ENCODE measurements around the gene TOR1AIP2.
"Not testable (repeated sequence)": the region's sequence is repeated elsewhere in the genome, so short reads cannot be mapped to it uniquely, and the experiment has no call there.

Gene TOR1AIP2

GRCh38 chr1:179836686-179837445, 40.7 kb downstream of the TOR1AIP2 start:
- ATAC-seq, result not testable (repeated sequence)

- ATAC-seq, result no peak
- no peak for TF ChIP-seq ZFP3 (CRISPR knock-in tag; IDR thresholded peaks at IDR 0.05)
- no peak for TF ChIP-seq RARB (CRISPR knock-in tag; IDR thresholded peaks at IDR 0.05)
- no peak for TF ChIP-seq ESRRG (CRISPR knock-in tag; IDR thresholded peaks at IDR 0.05)
- no peak for TF ChIP-seq PPARA (CRISPR knock-in tag; IDR thresholded peaks at IDR 0.05; ENCODE audit: borderline replicate concordance)
- no peak for TF ChIP-seq CSDC2 (CRISPR knock-in tag; IDR thresholded peaks at IDR 0.05)
- TF ChIP-seq CSRNP3 (CRISPR knock-in tag; IDR thresholded peaks at IDR 0.05), result no peak
- TF ChIP-seq ZFP30 (CRISPR knock-in tag; IDR thresholded peaks at IDR 0.05), result no peak
- TF ChIP-seq ZC3H10 (CRISPR knock-in tag; IDR thresholded peaks at IDR 0.05), result no peak
- TF ChIP-seq SNAI2 (CRISPR knock-in tag; IDR thresholded peaks at IDR 0.05), result no peak
- no peak for TF ChIP-seq ZNF70 (CRISPR knock-in tag; IDR thresholded peaks at IDR 0.05)
- TF ChIP-seq GLIS3 (CRISPR knock-in tag; IDR thresholded peaks at IDR 0.05), result no peak
- no peak for TF ChIP-seq ZNF565 (CRISPR knock-in tag; conservative IDR thresholded peaks at IDR 0.05; ENCODE audit: low read depth)
Observed at GRCh38 chr1:179831852-179832699, 45.5 kb downstream of the TOR1AIP2 start.

GRCh38 chr1:179831225-179831624, 46.4 kb downstream of the TOR1AIP2 start:
- ATAC-seq, result no peak
- TF ChIP-seq GLIS3 (CRISPR knock-in tag; IDR thresholded peaks at IDR 0.05), result no peak
- TF ChIP-seq ZC3H10 (CRISPR knock-in tag; IDR thresholded peaks at IDR 0.05), result no peak
- TF ChIP-seq SNAI2 (CRISPR knock-in tag; IDR thresholded peaks at IDR 0.05), result no peak
- no peak for TF ChIP-seq RARB (CRISPR knock-in tag; IDR thresholded peaks at IDR 0.05)
- no peak for TF ChIP-seq BACH2 (CRISPR knock-in tag; IDR thresholded peaks at IDR 0.05; ENCODE audit: borderline replicate concordance)
- TF ChIP-seq TOX (CRISPR knock-in tag; IDR thresholded peaks at IDR 0.05; ENCODE audit: borderline replicate concordance), result no peak

- TF ChIP-seq BACH2 (CRISPR knock-in tag; IDR thresholded peaks at IDR 0.05; ENCODE audit: borderline replicate concordance) (no peak), ZNF70 (CRISPR knock-in tag; IDR thresholded peaks at IDR 0.05) (no peak), TOX (CRISPR knock-in tag; IDR thresholded peaks at IDR 0.05; ENCODE audit: borderline replicate concordance) (no peak), ISL1 (CRISPR knock-in tag; IDR thresholded peaks at IDR 0.05) (no peak), ARNTL (CRISPR knock-in tag; IDR thresholded peaks at IDR 0.05; ENCODE audit: borderline replicate concordance, low read depth) (no peak), POU6F1 (CRISPR knock-in tag; IDR thresholded peaks at IDR 0.05; ENCODE audit: borderline replicate concordance, low read depth) (no peak), GLIS3 (CRISPR knock-in tag; IDR thresholded peaks at IDR 0.05) (no peak), CSRNP3 (CRISPR knock-in tag; IDR thresholded peaks at IDR 0.05) (no peak), ZC3H10 (CRISPR knock-in tag; IDR thresholded peaks at IDR 0.05) (no peak), PPARA (CRISPR knock-in tag; IDR thresholded peaks at IDR 0.05; ENCODE audit: borderline replicate concordance) (no peak), ZNF8 (CRISPR knock-in tag; IDR thresholded peaks at IDR 0.05) (no peak)
- ATAC-seq, result no peak
Observed at GRCh38 chr1:179828554-179829110, 49.0 kb downstream of the TOR1AIP2 start.

- ATAC-seq, result no peak
- TF ChIP-seq ZC3H10 (CRISPR knock-in tag; IDR thresholded peaks at IDR 0.05), result no peak
Observed at GRCh38 chr1:179826626-179827280, 50.9 kb downstream of the TOR1AIP2 start.

Data from SK-N-SH treated with all-trans-retinoic acid at 6 μM for 48 hours (cell line).